Keratinocyte (primary cell): Measurements from ENCODE around the gene LRP10.

Experiments
- CTCF ChIP-seq, 3 experiments: IDR thresholded peaks in 1 of 3; conservative IDR thresholded peaks in 1 of 3; optimal IDR thresholded peaks in 1 of 3; 2 replicates in 2 of 3; 3 replicates in 1 of 3; pipeline versions ENCODE3 to v1.5.1; 2011; ENCODE audit warnings: low read length in 3 of 3, mild to moderate bottlenecking in 3 of 3, moderate library complexity in 2 of 3, control low read depth in 1 of 3, inconsistent platforms in 1 of 3; ENCODE audit not compliant: insufficient read depth in 2 of 3; ENCODE audit errors: extremely low read depth in 1 of 3
- EZH2 ChIP-seq: IDR thresholded peaks from one replicate; pipeline ENCODE4 v1.6.1; 2012; ENCODE audit warnings: inconsistent platforms, mild to moderate bottlenecking, low read length, moderate library complexity

GRCh38 chr14:22887260-22887989 lies 15.9 kb downstream of the LRP10 start:
- TF ChIP-seq CTCF (optimal IDR thresholded peaks at IDR 0.05 in 1 of 3, IDR thresholded peaks at IDR 0.05 in 1 of 3, conservative IDR thresholded peaks at IDR 0.05 in 1 of 3; ENCODE audit: extremely low read depth in 1 of 3, insufficient read depth in 2 of 3, low read length in 3 of 3) (no peak), EZH2 (no peak)
